ENCODE measurements around the gene SCGB1C2. TPM values are rescaled to one million over a fixed set of nuclear protein-coding genes. Genes with fewer than 3 reads are reported as not detected.
"Not testable (repeated sequence)": the region's sequence is repeated elsewhere in the genome, so short reads cannot be mapped to it uniquely, and the experiment has no call there.

SCGB1C2 gene
- total RNA-seq, 1 experiment from 2014 or later = not detected

DNA sequence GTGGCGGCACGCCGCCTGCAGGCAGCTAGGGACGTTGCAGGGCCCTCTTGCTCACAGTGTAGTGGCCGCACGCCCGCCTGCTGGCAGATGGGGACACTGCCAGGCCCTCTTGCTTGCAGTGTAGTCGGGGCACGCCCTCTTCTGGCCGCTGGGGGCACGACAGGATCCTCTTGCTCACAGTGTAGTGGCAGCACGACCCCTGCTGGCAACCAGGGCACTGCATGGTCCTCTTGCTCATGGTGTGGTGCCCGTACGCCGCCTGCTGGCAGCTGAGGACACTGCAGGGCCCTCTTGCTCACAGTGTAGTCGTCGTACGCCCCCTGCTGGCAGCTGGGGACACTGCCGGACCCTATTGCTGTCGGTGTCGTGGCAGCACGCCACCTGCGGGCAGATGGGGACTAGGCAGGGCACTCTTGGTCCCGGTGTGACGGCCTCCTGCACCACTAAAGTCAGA is 3.0 kb upstream of the SCGB1C2 start:
- not testable (repeated sequence) for H3K36me3 Mint-ChIP-seq (ENCODE audit: insufficient read depth in 1 of 3, low read depth in 3 of 3); H2AFZ ChIP-seq (ENCODE audit: low read length); H3T11ph ChIP-seq (ENCODE audit: low read length); H3K27ac ChIP-seq (ENCODE audit: insufficient read length, low read depth, low read length); H3K79me1 ChIP-seq (ENCODE audit: insufficient read depth, low read depth, low read length, poor library complexity, severe bottlenecking); H2BK120ac ChIP-seq (ENCODE audit: low read depth, low read length, poor library complexity, severe bottlenecking); H3K56ac ChIP-seq (ENCODE audit: insufficient read length, low read depth, low read length); H2AK5ac ChIP-seq (ENCODE audit: insufficient read length, low read length); H3K27me3 ChIP-seq (ENCODE audit: insufficient read depth, low read length); H2BK12ac ChIP-seq (ENCODE audit: insufficient read length, low read depth, low read length); H4K5ac ChIP-seq (ENCODE audit: insufficient read length, low read depth, low read length); H3K79me2 ChIP-seq (ENCODE audit: insufficient read depth, low read length); H2BK20ac ChIP-seq (ENCODE audit: low read depth, low read length, poor library complexity, severe bottlenecking); H4K20me1 ChIP-seq (ENCODE audit: control insufficient read depth, insufficient read depth, insufficient read length); H3K18ac ChIP-seq (ENCODE audit: insufficient read length, low read depth, low read length); H3K9me3 ChIP-seq (ENCODE audit: control insufficient read depth, low read depth, low read length); H2BK15ac ChIP-seq (ENCODE audit: low read depth, low read length); H3K9ac ChIP-seq (ENCODE audit: extremely low read depth, insufficient read length, low read length); H4K91ac ChIP-seq (ENCODE audit: insufficient read length, low read depth, low read length); H2BK5ac ChIP-seq (ENCODE audit: insufficient read length, low read length); H3K4me1 ChIP-seq (ENCODE audit: insufficient read depth, low read length); H3K14ac ChIP-seq (ENCODE audit: insufficient read depth, low read length); H4K8ac ChIP-seq (replicated peaks; ENCODE audit: insufficient read length, low read depth, low read length); H3K27ac Mint-ChIP-seq; H3K4me3 Mint-ChIP-seq; DNase-seq; H3K27me3 Mint-ChIP-seq (ENCODE audit: low read depth); H3K4ac ChIP-seq (ENCODE audit: low read depth, low read length); H3K4me1 Mint-ChIP-seq; H3K23ac ChIP-seq (ENCODE audit: insufficient read length, low read depth, low read length); H3K23me2 ChIP-seq (ENCODE audit: insufficient read length, low read depth, low read length, poor library complexity, severe bottlenecking); H3K4me2 ChIP-seq (ENCODE audit: insufficient read depth, insufficient read length, low read length)
- H3K9me3 Mint-ChIP-seq = peaks cover 6 to 11% of the 10 kb centered on the region in 2 experiments
- TF ChIP-seq, protein P1, sequence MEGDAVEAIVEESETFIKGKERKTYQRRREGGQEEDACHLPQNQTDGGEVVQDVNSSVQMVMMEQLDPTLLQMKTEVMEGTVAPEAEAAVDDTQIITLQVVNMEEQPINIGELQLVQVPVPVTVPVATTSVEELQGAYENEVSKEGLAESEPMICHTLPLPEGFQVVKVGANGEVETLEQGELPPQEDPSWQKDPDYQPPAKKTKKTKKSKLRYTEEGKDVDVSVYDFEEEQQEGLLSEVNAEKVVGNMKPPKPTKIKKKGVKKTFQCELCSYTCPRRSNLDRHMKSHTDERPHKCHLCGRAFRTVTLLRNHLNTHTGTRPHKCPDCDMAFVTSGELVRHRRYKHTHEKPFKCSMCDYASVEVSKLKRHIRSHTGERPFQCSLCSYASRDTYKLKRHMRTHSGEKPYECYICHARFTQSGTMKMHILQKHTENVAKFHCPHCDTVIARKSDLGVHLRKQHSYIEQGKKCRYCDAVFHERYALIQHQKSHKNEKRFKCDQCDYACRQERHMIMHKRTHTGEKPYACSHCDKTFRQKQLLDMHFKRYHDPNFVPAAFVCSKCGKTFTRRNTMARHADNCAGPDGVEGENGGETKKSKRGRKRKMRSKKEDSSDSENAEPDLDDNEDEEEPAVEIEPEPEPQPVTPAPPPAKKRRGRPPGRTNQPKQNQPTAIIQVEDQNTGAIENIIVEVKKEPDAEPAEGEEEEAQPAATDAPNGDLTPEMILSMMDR (conservative IDR thresholded peaks at IDR 0.05) = peak; percentile 61
- WGBS (ENCODE audit: extremely low coverage, insufficient read length, low lambda C conversion rate) = no CpG with 5 or more reads among the region's 25 CpGs

DNA sequence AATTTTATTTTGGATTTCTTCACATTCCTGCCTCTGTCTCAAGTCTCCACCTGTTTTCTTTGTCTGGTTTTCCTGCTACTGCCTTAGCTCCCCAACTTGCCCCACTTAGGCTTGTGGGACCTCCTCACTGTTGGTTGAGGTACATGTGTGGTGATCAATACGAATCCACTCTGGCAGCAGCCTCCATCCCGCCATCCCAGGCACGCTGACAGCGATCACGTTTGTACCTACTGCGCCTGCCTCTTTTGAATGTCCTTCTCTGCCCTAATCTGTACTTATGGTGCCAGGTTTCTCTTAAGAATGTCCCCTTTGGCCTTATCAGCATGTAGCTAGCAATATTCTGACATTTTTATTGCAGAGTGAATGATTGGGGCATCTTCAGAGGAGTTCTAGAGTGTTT is 2.3 kb upstream of the SCGB1C2 start:
- H3K23me2 ChIP-seq (ENCODE audit: insufficient read length, low read depth, low read length, poor library complexity, severe bottlenecking); H3K4me3 Mint-ChIP-seq; H3K14ac ChIP-seq (ENCODE audit: insufficient read depth, low read length); H3K4me2 ChIP-seq (ENCODE audit: insufficient read depth, insufficient read length, low read length); H3K4me1 Mint-ChIP-seq; H2BK20ac ChIP-seq (ENCODE audit: low read depth, low read length, poor library complexity, severe bottlenecking); DNase-seq; H3K79me1 ChIP-seq (ENCODE audit: insufficient read depth, low read depth, low read length, poor library complexity, severe bottlenecking); H3K4ac ChIP-seq (ENCODE audit: low read depth, low read length); H3K27ac ChIP-seq (ENCODE audit: insufficient read length, low read depth, low read length); H2BK15ac ChIP-seq (ENCODE audit: low read depth, low read length); H2BK5ac ChIP-seq (ENCODE audit: insufficient read length, low read length); H3T11ph ChIP-seq (ENCODE audit: low read length); H2BK12ac ChIP-seq (ENCODE audit: insufficient read length, low read depth, low read length); H3K56ac ChIP-seq (ENCODE audit: insufficient read length, low read depth, low read length); H3K79me2 ChIP-seq (ENCODE audit: insufficient read depth, low read length); H3K27me3 Mint-ChIP-seq (ENCODE audit: low read depth); H4K8ac ChIP-seq (replicated peaks; ENCODE audit: insufficient read length, low read depth, low read length); H4K20me1 ChIP-seq (ENCODE audit: control insufficient read depth, insufficient read depth, insufficient read length); H3K27me3 ChIP-seq (ENCODE audit: insufficient read depth, low read length); H4K5ac ChIP-seq (ENCODE audit: insufficient read length, low read depth, low read length); H3K27ac Mint-ChIP-seq; H2BK120ac ChIP-seq (ENCODE audit: low read depth, low read length, poor library complexity, severe bottlenecking); H3K9me3 ChIP-seq (ENCODE audit: control insufficient read depth, low read depth, low read length); H3K18ac ChIP-seq (ENCODE audit: insufficient read length, low read depth, low read length); H3K9ac ChIP-seq (ENCODE audit: extremely low read depth, insufficient read length, low read length); H3K23ac ChIP-seq (ENCODE audit: insufficient read length, low read depth, low read length); H3K36me3 Mint-ChIP-seq (ENCODE audit: insufficient read depth in 1 of 3, low read depth in 3 of 3); H2AFZ ChIP-seq (ENCODE audit: low read length); H4K91ac ChIP-seq (ENCODE audit: insufficient read length, low read depth, low read length); H2AK5ac ChIP-seq (ENCODE audit: insufficient read length, low read length); H3K4me1 ChIP-seq (ENCODE audit: insufficient read depth, low read length): not testable (repeated sequence)
- WGBS (ENCODE audit: extremely low coverage, insufficient read length, low lambda C conversion rate) = no CpG with 5 or more reads among the region's 6 CpGs
- peaks cover 9 to 15% of the 10 kb centered on the region in 2 experiments for H3K9me3 Mint-ChIP-seq
